NK-92 treated with Interleukin-12 subunit alpha and Interleukin-12 subunit beta, amount 100 ng/mL, for 24 hours (cell line): ENCODE measurements around the gene GPC5.
A peak's percentile ranks its signal among the peaks of the same experiment; 100 is the strongest.

Experiments used
- DNase-seq: peaks from one replicate; lab custom pipeline; 2025; lab: John Stamatoyannopoulos, UW

Gene GPC5

GRCh38 chr13:92377396-92377795 lies 979.0 kb downstream of the GPC5 start:
- no peak for DNase-seq

DNA sequence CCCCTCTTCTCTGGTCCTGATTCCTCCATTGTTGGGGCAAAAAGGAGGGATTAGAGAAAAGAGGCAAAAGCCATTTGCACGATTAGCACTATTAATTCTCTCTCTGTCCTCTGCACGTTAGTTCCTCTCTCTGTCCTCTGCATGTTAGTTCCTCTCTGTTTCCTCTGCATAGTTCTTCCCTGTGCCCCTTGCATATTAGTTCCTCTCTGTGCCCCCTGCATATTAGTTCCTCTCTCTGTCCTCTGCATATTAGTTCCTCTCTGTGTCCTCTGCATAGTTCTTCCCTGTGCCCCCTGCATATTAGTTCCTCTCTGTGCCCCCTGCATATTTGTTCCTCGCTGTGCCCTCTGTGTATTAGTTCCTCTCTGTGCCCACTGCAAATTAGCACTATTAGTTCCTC lies 981.0 kb downstream of the GPC5 start:
- DNase-seq: no peak

DNA sequence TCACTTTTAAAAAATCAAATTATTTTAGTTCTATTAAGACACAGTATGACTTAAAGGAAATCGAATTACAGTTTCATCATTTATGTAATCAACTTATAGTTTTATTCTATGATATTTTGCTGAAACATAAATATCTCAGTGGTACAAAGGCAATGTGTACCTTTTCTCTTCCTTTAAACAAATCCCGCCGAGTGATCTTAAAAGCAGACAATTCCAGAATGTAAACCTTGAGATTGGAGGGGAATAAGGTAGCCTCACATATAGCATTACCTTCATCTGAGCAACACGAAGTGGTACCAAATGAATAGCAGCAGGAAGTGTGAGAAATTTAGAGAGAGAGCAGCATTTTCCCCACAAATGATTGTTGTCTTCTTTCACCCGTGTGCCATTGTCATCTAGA lies 986.0 kb downstream of the GPC5 start:
- DNase-seq: no peak

- no peak for DNase-seq
These were observed 988.8 kb downstream of the GPC5 start for GRCh38 chr13:92387245-92387644.

DNA sequence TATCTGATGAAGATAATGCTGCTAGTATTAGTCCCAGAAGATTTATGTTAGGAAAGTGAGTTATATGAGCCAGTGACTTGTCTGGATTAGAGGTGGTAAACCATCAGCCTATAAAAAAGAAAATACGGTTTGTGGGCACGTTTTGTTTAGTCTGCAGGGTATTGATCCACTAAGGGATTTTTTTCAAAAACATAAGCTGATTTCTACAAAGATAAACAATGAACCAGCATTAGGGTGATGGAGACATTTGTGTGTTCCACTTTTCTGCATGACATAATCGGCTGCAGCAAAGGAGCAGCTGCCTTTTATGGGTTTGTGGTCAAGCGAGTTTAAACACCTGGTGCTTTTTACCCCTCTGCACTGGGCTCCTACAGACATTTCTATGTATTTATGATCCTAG lies 991.8 kb downstream of the GPC5 start:
- DNase-seq: no peak

GRCh38 chr13:92403606-92404005 lies 1005.2 kb downstream of the GPC5 start:
- DNase-seq: no peak

DNA sequence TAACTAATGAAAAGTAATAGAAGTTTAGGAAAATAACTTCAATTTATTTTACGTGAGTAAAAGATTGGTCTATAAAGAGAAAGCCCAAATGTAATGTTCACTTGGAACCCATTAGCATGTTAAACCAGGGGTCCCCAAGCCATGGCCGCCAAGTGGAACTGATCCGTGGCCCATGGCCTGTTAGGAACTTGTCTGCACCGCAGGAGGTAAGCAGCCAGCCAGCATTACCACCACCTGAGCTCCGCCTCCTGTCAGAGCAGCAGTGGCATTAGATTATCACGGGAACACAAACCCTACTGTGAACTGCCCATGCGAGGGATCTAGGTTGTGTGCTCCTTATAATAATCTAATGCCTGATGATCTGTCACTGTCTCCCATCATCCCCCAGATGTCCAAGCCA lies 1009.4 kb downstream of the GPC5 start:
- DNase-seq: peak; percentile 0

DNA sequence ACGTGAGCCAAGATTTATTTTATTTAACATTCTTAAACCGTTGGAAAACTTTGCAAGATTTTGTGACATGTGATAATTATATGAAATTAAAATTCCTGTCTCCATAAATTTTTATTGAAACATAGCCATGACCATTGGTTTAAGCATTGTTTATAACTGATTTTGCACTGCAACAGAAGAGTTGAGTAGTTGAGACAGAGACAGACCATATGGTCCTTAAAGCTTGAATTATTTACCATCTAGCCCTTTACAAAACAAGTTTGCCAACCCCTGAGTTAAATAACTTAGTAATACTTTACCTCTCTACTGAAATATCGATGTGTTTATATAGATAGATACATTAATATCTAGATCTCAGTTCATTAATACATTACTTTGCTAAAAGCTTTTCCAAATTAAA lies 1014.1 kb downstream of the GPC5 start:
- no peak for DNase-seq

- no peak for DNase-seq
These were observed 1014.6 kb downstream of the GPC5 start for GRCh38 chr13:92412996-92413395.

GRCh38 chr13:92413452-92413851 lies 1015.0 kb downstream of the GPC5 start:
- no peak for DNase-seq

GRCh38 chr13:92414851-92415250 lies 1016.4 kb downstream of the GPC5 start:
- DNase-seq: no peak

GRCh38 chr13:92415781-92416180 lies 1017.4 kb downstream of the GPC5 start:
- DNase-seq: no peak

DNA sequence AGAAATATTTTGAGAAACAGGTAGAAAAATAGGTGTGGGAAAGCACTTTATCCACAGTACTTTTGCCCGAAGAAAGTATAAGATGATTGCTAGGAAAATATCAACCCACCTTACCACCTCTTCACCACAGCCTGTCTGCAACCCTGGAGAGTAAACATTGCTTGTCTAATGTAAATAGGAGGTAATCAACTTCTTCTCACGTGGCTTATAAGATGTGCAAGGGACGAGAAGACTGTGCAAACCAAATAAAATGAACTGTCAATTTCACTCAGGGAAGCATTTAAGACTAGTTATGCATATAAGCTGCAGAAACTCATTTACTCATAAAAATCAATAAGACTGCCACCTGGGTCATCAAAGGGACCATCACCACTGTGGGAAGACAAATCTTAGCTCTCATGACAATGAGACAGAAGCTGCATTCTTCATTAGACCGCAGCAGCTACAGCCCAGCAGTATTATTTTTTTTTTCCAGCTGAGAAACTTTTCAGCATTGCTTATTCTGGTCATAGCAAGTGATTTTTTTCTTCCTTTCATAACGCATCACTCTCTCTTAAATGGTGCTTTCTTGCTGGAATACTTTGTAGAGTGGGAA lies 1020.5 kb downstream of the GPC5 start:
- DNase-seq: no peak

- no peak for DNase-seq
These were observed 1030.8 kb downstream of the GPC5 start for GRCh38 chr13:92429231-92429630.

GRCh38 chr13:92433386-92433785 lies 1035.0 kb downstream of the GPC5 start:
- DNase-seq: no peak

DNA sequence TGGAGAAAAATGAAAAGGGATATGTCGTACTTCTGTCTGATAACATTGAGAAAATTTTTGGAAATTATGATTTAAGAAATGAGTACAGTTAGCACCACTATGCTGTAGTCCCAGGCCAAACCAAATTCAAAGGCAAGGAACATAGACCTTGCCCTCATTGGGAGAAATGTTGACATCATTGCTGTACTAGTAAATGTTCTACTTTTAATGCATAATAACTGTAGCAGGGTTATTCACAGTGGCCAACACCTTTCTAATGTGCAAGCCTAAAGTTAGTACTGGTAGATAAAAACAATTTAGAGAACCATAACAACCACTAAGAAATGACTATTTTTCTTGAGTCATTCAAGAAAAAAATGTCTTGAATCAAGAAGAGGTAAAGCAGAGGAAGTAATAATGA lies 1035.5 kb downstream of the GPC5 start:
- DNase-seq: no peak

DNA sequence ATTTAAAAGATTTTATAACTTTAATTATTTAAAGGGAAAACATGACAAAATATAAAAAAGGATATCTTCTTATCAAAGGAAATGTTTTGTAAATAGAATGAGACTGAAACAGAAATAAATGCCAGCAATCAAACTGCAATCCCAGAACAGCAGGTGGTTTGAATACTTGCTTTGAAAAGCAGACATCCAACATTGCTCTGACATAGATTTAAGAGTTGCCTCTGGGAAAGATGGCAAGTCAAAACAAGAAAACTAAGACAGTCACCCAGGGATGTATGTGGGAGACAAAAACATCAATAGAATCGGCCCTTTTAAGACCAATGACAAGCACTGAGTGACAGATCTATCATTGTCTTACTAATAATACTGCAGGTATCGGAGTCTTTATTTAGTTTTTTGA lies 1038.5 kb downstream of the GPC5 start:
- no peak for DNase-seq

- no peak for DNase-seq
These were observed 1045.8 kb downstream of the GPC5 start for GRCh38 chr13:92444244-92444643.

- DNase-seq: no peak
These were observed 1052.6 kb downstream of the GPC5 start for GRCh38 chr13:92451060-92451459.

DNA sequence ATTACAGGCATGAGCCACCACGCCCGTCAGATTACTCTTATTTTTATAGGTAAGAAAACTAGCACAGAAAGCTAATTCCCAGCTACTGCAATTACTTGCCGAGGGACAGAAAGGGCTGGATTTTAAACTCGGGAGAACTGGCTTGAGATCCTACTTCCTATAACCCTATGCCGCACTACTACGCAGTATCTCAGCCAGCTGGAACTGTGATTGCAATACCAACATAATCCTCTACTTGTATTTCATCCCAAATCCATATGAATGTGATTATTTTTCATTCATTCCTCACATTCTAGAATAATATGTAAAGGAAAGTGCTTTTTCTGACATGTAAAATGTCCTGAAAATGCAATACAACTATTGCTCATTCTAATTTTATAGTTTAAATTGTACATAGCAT lies 1054.4 kb downstream of the GPC5 start:
- no peak for DNase-seq

- no peak for DNase-seq
These were observed 1060.9 kb downstream of the GPC5 start for GRCh38 chr13:92459306-92459705.

DNA sequence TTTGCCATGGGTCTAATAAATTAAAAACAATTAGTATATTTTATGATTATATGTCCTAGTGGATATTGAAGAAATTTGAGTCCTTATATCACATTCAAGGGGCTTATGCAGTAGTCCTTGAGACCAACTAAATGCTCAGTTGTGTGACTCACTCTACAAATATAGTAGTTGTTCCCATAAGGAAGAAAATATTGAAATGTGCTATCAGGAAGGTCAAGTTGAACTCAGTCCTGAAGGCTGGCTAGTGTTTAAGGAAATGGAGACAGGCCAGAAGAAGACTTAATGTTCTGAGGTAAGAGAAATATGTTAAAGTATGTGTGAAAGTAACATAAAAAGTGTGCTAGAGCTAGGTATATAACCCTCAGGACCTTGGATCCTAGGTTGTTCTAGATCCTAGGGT lies 1062.1 kb downstream of the GPC5 start:
- no peak for DNase-seq

- no peak for DNase-seq
These were observed 1063.0 kb downstream of the GPC5 start for GRCh38 chr13:92461402-92461801.

GRCh38 chr13:92461831-92462230 lies 1063.4 kb downstream of the GPC5 start:
- DNase-seq: no peak

DNA sequence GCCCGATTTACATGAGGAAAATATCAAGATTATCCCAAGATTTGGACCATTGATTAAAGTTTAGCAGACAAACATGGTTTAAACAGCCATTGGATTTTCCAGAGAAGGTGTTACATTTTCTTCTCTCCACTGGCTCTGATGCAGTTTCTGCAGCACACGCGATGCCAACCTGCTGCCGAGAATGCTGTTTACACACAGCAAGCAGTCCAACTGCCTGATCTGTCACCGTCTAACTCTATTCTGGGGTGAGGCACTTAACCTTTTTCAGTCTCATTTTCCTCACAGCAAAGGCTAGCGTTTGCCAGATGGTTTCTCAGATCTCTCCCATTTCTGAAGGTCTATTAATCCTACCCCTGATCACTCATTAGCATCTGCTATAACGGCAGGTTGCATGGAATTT lies 1064.7 kb downstream of the GPC5 start:
- DNase-seq: no peak
